GM21360 (cell line): ENCODE results near the gene PLCB2.

ENCODE experiments used
- ATAC-seq: cut with Tn5 transposase; IDR thresholded peaks from one replicate; pipeline ENCODE4 v1.9.1; 2021; ENCODE audit warnings: mild to moderate bottlenecking, moderate library complexity; ENCODE audit not compliant: unreplicated experiment

Gene PLCB2

DNA sequence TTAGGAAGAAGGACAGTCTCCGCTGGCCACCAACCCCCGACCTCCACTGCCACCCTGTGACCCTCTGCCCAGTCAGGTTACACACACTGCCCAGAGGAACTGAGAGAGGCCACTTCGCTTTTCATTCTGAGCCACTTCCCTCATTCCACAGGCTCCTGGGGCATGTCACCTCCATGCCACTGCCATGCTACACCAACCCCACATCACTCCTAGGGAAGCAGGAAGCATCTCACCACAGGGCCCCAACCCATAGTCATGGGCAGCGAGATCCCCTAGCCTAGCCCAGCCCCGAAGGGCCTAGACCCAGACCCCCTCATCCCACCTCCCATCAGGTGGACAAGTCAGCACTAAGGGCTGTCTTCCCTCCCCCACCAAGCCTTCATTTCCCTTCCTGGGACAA, 1.4 kb downstream of the PLCB2 start:
- no peak for ATAC-seq

DNA sequence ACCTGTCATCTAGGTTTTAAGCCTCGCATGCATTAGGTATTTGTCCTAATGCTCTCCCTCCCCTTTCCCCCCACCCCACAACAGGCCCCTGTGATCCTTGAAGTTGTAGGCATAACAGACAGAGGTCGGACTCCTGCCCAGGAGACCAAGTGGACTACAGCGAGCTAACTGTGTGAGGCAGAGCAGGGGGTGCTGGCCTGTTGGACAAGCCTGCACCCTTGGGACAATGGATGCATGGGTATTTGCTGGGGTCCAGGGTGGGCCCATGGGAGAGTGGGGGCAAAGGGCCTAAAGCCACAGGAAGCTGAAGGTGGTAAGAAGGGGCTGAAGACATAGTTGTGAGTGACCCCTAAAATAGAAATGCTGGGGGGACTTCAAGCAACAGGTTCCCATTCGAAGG, 2.5 kb downstream of the PLCB2 start:
- ATAC-seq = no peak

DNA sequence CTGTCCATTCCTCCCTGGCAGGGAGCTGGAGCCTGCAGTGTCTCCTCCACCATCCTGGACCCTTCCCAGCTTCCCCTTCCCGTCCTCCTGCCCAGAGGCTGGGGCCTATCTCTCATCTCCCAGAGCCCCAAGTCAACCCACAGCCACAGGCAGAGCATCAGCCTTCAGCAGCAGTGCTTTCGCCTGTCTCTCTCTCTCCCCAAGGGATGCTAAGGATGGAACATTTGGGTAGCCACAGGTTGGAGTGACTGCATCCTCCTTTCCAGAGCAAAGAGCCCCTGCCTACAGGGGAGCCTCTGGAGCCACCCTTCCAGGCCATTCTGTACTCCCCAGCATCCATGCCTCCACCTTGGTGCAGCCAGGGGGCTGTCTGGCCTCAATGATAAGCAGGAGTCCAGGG, 4.2 kb downstream of the PLCB2 start:
- ATAC-seq = no peak

DNA sequence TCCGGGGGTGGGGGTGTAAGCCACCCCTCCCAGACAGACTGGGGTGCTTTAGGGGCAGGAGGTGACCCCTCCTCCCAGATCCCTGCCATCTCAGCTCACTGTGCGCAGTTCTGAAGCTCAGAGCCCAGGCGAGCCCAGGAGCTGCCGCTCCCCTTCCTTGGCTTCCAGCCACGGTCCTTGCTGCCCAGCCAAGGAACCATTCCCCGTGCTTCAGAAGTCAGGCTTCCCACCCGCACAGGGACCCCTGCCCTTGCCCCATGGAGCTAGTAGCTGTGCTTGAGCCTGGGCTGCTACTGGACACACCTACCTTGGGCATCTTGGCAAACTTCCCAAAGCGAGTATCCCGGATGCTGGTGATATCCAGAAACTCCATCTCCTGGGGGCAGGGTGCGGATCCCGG, 4.8 kb downstream of the PLCB2 start:
- no peak for ATAC-seq

DNA sequence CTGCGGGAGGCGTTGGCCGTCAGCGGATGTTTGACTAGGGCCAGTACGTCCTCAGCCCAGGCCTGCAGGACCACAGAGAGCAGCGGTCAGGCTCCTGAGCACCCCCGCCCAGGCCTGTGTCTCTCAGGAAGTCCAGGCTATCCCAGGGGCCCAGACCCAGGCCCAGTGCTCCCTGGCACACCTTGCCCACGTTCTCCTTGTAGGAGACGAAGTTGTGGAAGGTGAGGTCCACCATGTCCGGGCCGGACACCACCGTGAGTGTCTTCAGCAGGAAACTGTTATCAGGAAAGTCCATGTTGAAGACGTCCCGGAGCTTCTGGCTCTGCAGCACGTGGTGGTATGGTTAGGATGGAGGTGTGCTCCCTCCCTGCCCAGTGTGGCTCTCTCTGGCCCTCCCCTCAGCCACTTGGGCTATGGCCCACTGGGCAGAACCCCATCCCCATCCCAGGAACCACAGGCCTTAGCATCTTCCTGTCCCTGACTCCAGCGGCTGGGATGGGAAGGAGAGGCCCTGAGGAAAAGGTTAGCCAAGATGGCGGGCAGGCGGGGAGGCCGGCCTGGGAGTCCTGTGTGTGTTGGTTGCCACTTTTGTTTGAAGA, 5.3 kb downstream of the PLCB2 start:
- ATAC-seq = no peak

DNA sequence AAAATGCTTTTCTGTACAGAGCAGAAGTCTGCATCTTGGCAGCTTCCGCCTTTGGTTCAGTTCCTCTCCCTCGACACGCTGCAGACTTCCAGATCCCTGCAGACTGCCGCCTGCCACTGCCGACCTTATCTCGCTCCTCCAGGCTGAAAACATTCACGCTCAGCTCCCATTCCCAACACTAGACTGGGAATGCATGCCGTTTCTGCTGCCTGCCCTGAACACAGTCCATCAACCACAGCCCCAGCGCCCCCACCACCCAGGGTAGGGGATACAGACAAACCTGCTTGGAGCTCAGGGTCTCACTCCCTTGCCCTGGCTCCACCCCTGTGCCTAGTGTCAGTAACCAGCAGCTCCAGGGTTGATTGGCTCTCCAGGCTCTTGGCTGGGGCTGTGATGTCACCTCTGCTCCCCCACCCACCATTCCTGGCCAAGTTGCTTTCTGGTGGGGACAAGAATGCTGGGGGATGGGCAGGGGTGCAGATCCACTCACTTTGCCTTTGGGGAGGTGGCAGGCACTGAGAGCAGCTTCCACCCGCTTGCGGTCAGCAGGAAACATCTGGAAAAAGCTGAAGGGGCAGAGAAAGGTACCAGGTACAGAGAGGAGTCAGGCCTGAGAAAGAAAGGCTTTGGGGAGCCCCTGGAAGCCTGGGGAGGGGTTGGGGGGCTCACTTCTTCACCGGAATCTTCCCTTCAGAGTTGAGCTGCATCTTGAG, 6.1 kb downstream of the PLCB2 start:
- ATAC-seq = no peak

DNA sequence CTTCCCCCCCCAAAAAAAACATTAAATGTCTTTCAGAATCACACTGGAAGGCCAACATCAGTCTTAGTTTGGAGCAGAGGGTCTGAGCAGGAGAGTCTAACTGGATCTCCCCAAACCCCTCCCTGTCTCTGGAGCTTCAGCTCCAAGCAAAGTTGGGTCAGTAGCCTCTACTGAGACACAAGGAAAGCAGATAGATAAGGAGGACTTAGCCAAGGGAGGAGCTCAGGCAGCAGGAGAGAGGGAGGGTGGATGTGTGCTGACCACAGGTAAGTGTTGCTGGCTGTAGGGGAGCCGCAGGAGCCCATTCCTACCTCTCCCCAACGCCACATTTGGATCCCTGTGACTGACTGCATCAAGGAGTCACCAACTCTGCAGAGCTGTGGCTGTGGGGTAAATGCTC, 7.0 kb downstream of the PLCB2 start:
- ATAC-seq = no peak

DNA sequence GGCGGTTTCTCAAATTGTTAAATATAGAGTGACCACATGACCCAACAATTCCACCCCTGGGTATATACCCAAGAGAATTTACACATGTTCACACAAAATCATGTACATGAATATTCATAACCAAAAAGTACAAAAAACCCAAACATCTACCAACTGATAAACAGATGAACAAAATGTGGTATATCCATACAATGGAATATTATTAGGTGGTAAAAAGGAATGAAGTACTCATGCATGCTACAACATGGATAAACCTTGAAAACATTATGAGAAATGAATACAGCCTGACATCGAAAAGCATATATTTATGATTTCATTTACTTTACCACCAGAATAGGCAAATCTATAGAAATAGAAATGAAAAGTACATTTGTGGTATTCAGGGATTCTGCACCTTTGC, 7.4 kb downstream of the PLCB2 start:
- no peak for ATAC-seq

DNA sequence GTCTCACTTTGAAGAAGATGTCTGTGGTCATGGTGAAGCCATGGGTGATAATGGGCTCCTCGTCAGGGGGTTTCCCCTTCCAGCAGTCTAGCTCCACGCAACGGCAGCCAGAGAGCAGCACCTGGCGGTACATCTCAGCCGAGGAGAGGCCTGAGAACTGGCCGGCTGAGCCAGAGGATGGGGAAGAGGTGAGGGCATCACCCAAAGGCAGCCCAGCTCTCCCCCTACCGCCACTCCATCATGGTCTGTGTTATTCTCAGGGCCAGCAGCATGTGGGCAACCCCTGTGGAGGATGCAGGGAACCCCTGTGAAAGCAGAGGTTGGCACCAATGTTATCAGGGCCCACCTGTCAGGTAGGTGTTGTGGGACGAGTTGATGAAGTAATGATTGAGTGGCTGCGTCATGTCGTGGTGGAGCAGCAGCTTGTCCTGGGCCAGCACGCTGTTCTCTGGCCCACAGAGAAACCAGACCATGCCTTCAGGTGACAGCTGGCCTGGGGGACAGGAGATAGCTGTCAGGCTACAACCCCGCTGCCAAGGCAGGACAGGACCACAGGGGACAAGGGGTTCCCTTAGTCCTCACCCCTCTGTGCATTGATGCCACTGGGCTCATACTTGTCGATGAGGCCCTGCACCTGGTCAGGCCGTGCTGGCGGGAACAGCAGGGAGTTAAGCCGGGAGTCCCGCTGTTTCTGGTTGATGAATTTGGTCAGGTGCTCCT, 9.4 kb downstream of the PLCB2 start:
- no peak for ATAC-seq

DNA sequence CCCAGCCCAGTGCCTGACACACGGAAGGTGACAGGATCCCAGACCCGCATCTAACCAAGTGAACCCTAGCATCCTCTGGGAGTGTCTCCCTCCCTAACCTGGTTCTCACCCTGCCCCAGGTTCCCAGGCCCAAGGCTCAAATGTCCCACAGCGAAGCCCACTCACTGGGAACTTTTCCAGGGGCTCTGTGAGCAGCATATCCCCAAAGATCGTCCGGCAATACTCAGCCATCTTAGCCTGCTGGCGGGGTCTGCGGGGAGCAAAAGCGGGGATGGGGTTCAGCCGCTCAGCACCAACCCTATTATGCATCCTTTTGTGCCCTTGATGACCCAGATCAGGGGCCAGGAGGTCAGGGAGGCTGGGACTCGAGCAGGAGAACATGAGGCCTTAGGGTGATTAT, 10.4 kb downstream of the PLCB2 start:
- no peak for ATAC-seq

DNA sequence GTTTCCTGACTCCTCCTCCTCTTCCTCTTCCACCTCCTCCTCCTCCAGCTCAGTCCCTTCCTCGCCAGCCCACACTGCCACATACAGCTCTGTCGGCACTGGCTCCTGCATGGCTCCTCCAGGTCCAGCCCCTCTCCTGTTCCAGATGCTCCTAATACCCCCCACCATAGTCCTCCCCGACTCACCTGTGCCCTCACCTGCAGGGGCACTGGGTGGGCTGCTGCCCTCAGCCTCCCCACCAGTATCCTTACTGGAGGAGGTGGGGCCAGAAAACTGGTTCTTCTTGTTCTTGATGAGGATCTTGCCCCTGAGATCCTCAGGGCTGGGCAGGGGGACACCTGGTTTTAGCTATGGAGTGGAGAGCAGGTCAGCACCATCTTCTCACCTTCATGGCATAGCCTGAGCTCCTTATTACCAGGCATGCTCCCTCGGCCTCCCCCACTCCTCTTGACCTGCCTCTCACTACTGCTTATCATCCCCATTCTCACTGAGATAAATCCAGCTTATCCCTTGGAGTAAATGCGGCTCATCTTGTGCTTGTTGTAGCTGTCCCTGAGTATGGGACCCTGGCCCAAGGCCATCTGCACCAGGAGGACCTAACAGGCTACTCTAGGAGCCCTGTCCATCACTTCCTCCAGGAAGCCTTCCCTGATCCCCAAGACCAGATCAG, 11.0 kb downstream of the PLCB2 start:
- no peak for ATAC-seq

DNA sequence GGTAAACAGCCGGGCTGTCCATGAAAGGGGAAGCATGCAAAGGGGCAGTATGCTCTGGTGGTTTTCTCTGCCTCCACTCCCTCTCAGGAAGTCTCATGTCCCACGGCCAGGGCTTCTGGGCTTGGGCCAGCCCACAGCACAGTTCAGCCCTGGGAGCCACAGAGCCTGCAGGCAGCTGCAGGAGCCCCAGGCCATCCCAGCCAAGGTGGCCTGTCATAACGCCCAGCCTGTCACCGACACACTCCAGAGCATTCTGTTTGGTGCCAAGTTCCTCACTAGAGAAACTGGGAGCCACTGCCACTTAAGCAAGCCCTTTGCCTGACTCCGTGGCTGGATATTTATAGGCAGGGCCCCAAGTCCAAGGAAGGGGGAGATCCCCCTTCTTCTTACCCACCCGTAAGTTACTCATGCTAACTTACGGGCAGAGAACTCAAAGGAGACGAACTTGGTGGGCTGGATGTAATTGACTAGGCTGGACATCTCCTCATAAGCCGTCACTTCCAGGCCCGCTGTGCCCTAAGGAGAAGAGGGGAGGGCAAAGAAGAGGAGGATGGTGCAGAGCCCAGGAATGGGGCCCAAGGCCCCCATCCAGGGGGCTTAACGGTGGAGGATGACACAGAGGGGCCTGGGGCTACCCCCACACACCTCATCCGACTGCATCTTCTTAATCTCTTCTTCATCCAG, 11.7 kb downstream of the PLCB2 start:
- ATAC-seq = no peak

DNA sequence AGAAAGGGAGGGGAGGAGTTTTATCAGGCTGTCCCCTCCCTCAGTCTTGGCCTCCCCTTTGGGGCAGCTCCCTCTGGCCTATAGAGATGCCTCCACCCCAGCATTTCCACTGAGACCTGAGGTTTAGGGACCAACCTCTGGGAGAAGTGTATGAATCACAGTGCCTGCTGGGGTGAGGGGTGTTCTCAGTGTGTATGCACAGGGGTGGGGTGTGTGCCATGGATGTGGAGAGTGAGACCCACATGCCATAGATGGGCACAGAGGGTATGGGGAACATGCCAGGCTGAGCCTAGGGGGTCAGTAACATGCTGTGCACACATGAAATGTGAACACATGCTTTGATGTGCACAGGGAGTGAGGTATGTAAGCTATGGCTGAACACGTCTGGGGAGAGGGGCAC, 12.4 kb downstream of the PLCB2 start:
- no peak for ATAC-seq

DNA sequence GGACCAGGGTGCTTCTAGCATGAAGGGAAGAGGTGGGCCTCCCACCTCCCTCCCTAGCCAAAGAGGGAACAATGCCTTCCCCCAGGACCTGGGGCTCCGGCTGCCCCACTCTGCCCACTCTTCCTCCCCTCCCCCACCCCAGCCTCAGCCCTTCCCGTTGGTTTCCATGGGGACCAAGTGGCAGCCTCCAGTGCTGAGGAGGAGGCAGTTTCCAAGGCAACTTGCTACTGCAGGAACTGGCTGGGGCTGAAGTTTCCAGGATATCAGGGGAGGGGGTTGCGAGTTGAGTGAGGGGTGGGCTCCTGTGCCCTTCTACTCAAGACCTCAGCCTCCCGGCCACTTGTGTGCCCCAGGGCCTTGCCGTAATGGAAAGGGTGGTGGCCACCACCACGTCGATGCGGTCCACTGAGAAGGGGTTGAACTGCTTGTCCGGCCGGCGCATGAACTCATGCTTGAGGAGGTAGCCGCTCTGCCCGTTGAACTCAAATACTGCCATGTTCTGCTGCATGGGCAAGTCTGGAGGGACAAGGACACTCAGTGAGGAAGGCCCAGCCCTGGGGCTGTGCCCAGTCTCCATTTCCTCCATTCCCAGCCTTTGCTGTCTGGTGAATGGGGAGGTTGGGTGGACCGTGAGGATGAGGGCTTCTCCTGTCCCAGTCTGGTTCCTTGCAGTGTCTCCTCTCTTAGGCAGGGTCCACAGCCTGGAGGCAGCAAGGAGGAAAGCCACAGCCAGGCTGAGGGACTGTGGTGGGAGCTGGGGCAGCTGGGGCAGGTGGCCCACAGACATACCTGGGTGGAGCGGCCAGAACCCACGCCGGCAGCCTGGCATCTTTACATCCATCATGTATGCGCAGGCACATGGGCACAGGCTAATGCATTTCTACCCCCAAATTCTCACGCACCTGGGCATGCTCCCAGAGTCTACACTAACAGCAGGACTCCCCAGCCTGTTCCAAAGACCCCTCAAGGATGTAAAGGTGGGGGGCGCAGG, 13.5 kb downstream of the PLCB2 start:
- ATAC-seq = no peak

DNA sequence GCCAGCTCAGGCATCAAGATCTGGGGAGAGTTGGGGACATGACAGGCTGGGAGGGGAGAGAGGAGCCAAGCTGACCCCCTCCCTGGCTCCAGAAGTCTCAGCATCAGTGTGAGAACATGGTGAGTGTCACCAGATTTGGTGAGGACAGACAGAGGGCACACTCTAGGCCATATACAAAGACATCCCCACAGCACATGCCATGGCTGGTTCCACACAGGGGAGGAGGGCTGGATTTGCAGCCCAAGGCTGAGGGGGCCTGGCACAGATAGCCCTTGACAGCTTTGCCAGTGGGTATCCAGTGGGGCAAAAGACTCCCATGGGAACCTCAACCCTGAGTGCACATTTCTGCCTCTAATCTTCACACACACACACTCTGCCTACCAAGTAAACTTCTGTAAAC, 14.7 kb downstream of the PLCB2 start:
- ATAC-seq = no peak

DNA sequence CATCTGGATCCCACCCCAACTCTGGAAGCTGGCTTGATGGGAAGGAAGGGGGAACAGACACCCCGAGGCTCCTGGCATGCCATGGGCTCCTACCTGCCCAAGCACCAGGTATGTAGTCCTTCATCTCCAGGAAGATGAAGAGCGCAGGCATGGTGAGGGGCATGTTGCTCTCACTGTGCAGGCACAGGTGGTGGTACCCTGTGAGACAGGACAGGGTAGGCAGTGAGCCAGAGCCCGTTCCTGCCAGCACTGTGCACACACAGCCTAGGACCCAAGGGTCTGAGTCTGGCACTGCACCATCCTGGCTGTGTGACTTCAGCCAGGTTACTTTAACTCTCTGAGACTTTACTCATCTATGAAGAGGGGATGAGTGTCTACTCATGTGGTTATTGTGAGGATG, 15.5 kb downstream of the PLCB2 start:
- ATAC-seq = no peak

DNA sequence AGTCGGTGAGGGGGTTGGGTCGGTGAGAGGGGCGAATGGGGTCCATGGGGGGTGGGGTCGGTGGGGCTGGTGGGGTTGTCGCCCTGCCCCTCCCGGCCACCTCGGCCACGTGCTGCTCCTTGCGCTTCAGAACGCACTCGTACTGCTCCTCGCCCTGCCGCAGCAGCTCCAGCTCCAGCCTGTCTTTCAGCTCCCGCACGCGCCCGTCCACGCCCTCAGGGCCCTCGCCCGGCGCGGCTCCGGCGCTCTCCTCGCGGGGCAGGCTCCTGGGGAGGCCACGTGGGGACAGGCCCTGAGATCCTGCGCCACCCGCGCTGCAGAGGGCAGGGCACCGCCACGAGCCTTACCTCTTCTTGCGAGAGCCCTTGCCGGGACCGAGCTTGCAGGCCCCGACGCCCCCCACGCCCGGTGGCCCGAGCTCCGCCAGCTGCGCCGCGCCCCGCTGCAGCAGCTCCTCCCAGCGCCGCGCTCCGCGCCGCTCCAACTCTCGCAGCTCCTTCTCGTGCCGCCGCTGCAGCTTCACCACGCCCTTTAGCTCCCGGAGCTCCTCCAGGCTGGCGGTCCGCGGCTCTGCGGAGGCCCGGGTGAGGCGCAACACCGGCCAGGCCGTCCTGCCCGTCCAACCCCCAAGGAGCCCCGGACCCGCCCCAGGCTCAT, 16.7 kb downstream of the PLCB2 start:
- ATAC-seq = no peak

DNA sequence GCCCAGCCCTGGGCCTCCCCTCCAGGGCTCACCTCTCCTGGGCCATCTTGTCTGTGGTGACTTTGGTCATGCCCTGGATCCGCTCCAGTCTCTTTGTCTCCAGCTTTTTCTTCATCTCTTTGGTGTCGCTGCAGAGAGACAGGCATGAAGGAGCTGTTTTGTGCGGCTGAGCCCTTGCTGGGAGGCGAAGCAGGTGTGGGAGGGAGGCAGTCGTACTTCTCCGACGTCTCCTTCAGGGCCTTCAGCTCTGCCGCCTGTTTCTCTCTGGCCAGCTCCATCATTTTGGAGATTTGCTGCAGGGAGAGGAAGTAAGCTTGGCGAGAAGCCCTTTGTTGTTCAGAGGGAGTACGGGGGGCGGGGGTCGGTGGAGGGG, 17.2 kb downstream of the PLCB2 start:
- no peak for ATAC-seq

DNA sequence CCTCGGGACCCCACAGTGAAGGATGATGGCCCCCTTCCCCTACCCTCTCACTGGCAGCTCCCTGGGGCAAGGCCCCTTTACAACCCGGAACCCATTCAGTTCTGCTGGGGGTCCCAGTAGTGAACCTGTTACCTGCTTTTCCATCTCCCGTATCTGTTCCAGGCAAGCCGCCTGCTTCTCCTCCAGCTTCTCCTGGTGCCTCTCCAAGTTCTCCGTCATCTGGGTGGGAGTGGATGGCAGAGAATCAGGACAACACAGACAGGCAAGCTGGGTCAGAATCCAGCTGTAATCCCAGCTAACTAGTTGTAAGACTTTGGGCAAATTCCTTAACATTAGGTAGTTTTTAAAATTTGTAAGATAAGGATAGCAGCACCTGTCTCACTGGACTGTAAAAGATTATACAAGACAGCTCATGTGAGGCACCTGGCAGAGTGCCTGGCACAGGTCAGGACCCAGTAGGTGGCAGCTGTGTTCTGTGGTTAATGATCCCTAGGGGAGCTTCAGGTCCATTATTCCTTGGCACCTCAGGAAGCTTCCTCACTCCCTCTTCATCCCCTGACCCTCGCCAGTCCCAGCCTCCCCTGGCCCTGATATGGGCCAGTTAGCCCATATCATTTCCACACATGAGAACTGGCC, 18.5 kb downstream of the PLCB2 start:
- no peak for ATAC-seq
